HL-60 (cell line): ENCODE measurements around the gene PRKRA.

ENCODE experiments used
- DNase-seq, 2 experiments: peaks; one replicate each; pipeline ENCODE4 v3.0.0-alpha.2; 2010 to 2020; ENCODE audit warnings: low read depth in 1 of 2, low spot score in 1 of 2
- H3K27ac ChIP-seq: fragments of 250-450 bp; sonication (Bioruptor Pico); replicated peaks from 2 replicates; pipeline ENCODE4 v1.5.1; 2020; ENCODE audit warnings: mild to moderate bottlenecking, moderate library complexity
- H3K27me3 ChIP-seq: fragments of 250-450 bp; sonication (Bioruptor Pico); 2 replicates; pipeline ENCODE4 v1.5.1; 2021; ENCODE audit warnings: mild to moderate bottlenecking, moderate library complexity; ENCODE audit not compliant: insufficient read depth, poor library complexity, severe bottlenecking
- H3K4me3 ChIP-seq: replicated peaks from 2 replicates; pipeline ENCODE4 v1.5.1; 2011; ENCODE audit warnings: mild to moderate bottlenecking, control low read depth, low read length; ENCODE audit not compliant: insufficient read depth
- GABPA ChIP-seq: IDR thresholded peaks from 2 replicates; pipeline ENCODE4 v1.6.1; 2012; ENCODE audit warnings: low read depth
- POLR2AphosphoS5 ChIP-seq: IDR thresholded peaks from 2 replicates; pipeline ENCODE4 v1.6.1; 2012; ENCODE audit warnings: low read depth
- SPI1 ChIP-seq: IDR thresholded peaks from 2 replicates; pipeline ENCODE4 v1.6.1; 2012; ENCODE audit warnings: low read depth, mild to moderate bottlenecking, borderline replicate concordance
- TF ChIP-seq, protein P1 (sequence below): IDR thresholded peaks from 2 replicates; pipeline ENCODE4 v1.6.1; 2012; ENCODE audit warnings: low read depth; ENCODE audit not compliant: insufficient replicate concordance
- TF ChIP-seq, protein P2 (sequence below): IDR thresholded peaks from one replicate; pipeline ENCODE4 v1.5.1; 2011; ENCODE audit warnings: low read length, control low read depth, inconsistent platforms; ENCODE audit not compliant: insufficient read depth

The PRKRA gene

DNA sequence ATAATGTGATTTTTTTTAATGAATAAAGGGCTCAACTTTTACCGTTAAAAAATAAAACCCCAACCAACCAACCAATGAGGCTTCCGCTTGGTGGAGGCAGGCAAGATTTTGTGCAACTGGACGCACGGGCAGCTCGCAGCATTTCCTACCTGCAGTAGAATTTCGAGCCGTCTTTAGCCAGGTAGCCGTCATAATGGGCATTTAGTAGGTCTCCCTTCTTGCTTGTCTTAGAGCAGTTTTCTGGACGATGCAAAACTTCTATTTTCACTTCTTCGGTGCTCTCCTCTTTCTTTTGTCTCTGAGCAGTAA is 27.1 kb upstream of the PRKRA start:
- peak overlapping the region; percentile 85 for H3K4me3 ChIP-seq
- no peaks in the 10 kb centered on the region for H3K27me3 ChIP-seq
- TF ChIP-seq GABPA (no peak), POLR2AphosphoS5 (no peak), SPI1 (no peak)
- TF ChIP-seq, protein P1, sequence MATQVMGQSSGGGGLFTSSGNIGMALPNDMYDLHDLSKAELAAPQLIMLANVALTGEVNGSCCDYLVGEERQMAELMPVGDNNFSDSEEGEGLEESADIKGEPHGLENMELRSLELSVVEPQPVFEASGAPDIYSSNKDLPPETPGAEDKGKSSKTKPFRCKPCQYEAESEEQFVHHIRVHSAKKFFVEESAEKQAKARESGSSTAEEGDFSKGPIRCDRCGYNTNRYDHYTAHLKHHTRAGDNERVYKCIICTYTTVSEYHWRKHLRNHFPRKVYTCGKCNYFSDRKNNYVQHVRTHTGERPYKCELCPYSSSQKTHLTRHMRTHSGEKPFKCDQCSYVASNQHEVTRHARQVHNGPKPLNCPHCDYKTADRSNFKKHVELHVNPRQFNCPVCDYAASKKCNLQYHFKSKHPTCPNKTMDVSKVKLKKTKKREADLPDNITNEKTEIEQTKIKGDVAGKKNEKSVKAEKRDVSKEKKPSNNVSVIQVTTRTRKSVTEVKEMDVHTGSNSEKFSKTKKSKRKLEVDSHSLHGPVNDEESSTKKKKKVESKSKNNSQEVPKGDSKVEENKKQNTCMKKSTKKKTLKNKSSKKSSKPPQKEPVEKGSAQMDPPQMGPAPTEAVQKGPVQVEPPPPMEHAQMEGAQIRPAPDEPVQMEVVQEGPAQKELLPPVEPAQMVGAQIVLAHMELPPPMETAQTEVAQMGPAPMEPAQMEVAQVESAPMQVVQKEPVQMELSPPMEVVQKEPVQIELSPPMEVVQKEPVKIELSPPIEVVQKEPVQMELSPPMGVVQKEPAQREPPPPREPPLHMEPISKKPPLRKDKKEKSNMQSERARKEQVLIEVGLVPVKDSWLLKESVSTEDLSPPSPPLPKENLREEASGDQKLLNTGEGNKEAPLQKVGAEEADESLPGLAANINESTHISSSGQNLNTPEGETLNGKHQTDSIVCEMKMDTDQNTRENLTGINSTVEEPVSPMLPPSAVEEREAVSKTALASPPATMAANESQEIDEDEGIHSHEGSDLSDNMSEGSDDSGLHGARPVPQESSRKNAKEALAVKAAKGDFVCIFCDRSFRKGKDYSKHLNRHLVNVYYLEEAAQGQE, result no peak
- TF ChIP-seq, protein P2, sequence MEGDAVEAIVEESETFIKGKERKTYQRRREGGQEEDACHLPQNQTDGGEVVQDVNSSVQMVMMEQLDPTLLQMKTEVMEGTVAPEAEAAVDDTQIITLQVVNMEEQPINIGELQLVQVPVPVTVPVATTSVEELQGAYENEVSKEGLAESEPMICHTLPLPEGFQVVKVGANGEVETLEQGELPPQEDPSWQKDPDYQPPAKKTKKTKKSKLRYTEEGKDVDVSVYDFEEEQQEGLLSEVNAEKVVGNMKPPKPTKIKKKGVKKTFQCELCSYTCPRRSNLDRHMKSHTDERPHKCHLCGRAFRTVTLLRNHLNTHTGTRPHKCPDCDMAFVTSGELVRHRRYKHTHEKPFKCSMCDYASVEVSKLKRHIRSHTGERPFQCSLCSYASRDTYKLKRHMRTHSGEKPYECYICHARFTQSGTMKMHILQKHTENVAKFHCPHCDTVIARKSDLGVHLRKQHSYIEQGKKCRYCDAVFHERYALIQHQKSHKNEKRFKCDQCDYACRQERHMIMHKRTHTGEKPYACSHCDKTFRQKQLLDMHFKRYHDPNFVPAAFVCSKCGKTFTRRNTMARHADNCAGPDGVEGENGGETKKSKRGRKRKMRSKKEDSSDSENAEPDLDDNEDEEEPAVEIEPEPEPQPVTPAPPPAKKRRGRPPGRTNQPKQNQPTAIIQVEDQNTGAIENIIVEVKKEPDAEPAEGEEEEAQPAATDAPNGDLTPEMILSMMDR, result no peak
- peak overlapping the region; percentile 80 for H3K27ac ChIP-seq
- peak in 1 of 2 experiments; percentile 14 for DNase-seq

DNA sequence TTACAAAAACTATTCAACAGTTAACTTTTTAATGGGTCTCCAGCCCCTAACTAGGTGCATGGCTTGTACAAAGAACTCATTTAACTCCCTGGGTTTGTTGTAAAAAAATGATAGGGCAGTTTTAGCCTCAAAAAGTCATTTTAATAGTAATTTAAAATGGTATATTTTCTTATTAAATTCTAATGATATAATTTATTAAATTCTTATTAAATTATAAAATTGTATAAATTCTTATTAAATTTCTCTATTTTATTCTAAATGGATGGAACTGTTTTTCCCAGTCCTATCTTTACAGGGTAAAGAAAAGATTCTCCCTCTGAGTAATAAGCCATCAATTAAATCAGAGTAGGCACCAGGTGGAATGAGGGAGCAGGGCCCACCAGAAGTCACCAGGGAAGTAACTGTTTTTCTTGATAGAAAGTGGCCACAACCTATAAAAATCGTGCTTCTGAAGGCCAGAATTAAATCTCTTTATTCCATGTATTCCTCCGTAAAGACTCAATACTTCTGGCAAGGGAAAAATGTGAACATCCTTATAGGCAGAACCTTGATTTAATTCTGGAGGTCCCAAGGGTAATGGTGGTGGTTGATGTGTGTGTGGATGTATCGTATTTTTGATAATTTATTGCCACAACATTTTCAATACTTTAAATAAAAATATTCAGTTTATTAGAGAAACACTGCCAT is 26.6 kb upstream of the PRKRA start:
- Histone ChIP-seq H3K27me3 (no peaks in the 10 kb centered on the region), H3K27ac (peak overlapping the region; percentile 80), H3K4me3 (peak overlapping the region; percentile 85)
- DNase-seq, result no peak
- TF ChIP-seq, protein P1, result no peak
- TF ChIP-seq SPI1 (no peak), POLR2AphosphoS5 (no peak), GABPA (no peak)
- TF ChIP-seq, protein P2, result no peak

DNA sequence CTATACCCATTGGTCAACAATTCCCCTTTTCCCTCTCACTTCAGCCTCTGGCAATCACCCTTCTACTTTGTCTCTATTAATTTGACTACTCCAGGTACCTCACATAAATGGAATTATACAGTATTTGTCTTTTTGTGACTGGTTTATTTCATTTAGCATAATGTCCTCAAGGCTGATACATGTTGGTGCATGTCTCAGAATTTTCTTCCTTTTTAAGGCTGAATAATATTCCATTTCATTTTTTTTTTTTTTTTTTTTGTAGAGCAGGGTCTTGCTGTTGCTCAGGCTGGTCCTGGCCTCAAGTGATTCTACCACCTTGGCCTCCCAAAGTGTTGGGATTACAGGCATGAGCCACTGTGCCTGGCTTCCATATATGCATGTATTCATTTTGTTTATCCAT is 25.5 kb upstream of the PRKRA start:
- Histone ChIP-seq H3K27ac (no peak overlapping the region), H3K27me3 (no peaks in the 10 kb centered on the region), H3K4me3 (no peak overlapping the region)
- no peak for TF ChIP-seq SPI1
- DNase-seq, result no peak

DNA sequence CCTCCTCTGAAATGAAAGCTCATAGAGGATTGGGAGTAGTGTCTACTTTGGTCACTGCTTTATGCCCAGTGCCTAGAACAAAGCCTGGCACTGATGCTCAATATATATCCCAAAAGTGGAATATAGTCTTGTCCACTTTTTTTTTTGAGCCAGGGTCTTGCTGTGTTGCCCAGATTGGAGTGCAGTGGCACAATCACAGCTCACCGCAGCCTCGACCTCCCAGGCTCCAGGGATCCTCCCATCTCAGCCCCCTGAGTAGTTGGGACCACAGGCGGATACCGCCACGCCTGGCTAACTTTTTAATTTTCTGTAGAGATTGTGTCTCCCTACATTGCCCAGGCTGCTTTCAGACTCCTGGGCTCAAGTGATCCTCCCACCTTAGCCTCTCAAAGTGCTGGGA is 23.6 kb upstream of the PRKRA start:
- no peak for DNase-seq
- Histone ChIP-seq H3K27ac (no peak overlapping the region), H3K4me3 (no peak overlapping the region), H3K27me3 (no peaks in the 10 kb centered on the region)
- TF ChIP-seq POLR2AphosphoS5 (no peak), SPI1 (no peak), GABPA (no peak)
- TF ChIP-seq, protein P2, result no peak
- TF ChIP-seq, protein P1, result no peak
